Measurements from ENCODE around the gene LNX1.

LNX1 gene

GRCh38 chr4:53436251-53436650 is 155.0 kb downstream of the LNX1 start:
- H3K4me3 ChIP-seq (ENCODE audit: low read length), result no peak overlapping the region
- DNase-seq (ENCODE audit: low read depth, low spot score), result no peak

- no peak for DNase-seq (ENCODE audit: low read depth, low spot score)
- H3K4me3 ChIP-seq (ENCODE audit: low read length), result no peak overlapping the region
Observed at GRCh38 chr4:53432528-53433424, 158.5 kb downstream of the LNX1 start.

GRCh38 chr4:53431052-53431451 is 160.2 kb downstream of the LNX1 start:
- DNase-seq (ENCODE audit: low read depth, low spot score), result peak; percentile 81
- no peak overlapping the region for H3K4me3 ChIP-seq (ENCODE audit: low read length)

GRCh38 chr4:53427366-53427765 is 163.9 kb downstream of the LNX1 start:
- no peak for DNase-seq (ENCODE audit: low read depth, low spot score)
- no peak overlapping the region for H3K4me3 ChIP-seq (ENCODE audit: low read length)

GRCh38 chr4:53424280-53424679 is 167.0 kb downstream of the LNX1 start:
- DNase-seq (ENCODE audit: low read depth, low spot score), result no peak
- H3K4me3 ChIP-seq (ENCODE audit: low read length), result no peak overlapping the region

GRCh38 chr4:53422367-53422766 is 168.9 kb downstream of the LNX1 start:
- DNase-seq (ENCODE audit: low read depth, low spot score), result no peak

GRCh38 chr4:53421791-53422190 is 169.5 kb downstream of the LNX1 start:
- no peak for DNase-seq (ENCODE audit: low read depth, low spot score)
- no peak overlapping the region for H3K4me3 ChIP-seq (ENCODE audit: low read length)

More at GRCh38 chr4:53422367-53422766, 168.9 kb downstream of the LNX1 start:
- no peak overlapping the region for H3K4me3 ChIP-seq (ENCODE audit: low read length)

- DNase-seq (ENCODE audit: low read depth, low spot score), result no peak
- no peak overlapping the region for H3K4me3 ChIP-seq (ENCODE audit: low read length)
Observed at GRCh38 chr4:53419208-53419607, 172.1 kb downstream of the LNX1 start.

- H3K4me3 ChIP-seq (ENCODE audit: low read length), result peak overlapping the region; percentile 37
- DNase-seq (ENCODE audit: low read depth, low spot score), result peak; percentile 73
Observed at GRCh38 chr4:53409479-53409878, 181.8 kb downstream of the LNX1 start.

All from Jurkat, Clone E6-1 (cell line).